Measurements from ENCODE around the gene MRPL32. TPM values are rescaled to one million over a fixed set of nuclear protein-coding genes. Genes with fewer than 3 reads are reported as not detected.

The MRPL32 gene
- total RNA-seq, 1 donor from 2014 or later = 60.6 TPM

DNA sequence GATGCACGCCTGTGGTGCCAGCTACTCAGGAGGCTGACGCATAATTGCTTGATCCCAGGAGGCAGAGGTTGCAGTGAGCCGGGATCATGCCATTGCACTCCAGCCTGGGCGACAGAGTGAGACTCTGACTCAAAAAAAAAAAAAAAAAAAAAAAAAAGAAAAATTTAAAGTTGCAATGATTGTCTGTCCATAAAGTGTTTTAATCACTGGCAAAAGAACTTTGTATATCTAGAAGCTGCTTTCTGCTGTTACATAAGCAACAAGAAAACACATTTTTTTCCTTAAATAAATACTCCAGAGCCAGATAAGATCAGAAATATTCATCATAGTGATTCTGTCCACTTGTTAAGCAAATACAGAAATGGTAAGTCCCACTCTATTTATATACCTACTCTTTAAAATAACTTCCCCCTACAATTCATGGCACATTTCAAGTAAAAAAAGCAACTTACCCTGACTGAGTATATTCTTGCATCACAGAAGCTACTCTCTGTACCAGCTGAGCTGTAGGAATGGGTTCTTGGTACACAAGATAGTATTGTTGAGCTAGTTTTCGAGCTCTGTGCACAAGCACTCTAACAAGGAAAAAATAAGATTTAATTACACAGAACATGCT is 7.8 kb upstream of the MRPL32 start:
- ATAC-seq (ENCODE audit: poor library complexity) (no peak), DNase-seq (no peak)
- intact Hi-C loops (cut with DNase I) = no loop called here

- ATAC-seq (ENCODE audit: poor library complexity) (no peak), DNase-seq (no peak)
- intact Hi-C loops (cut with DNase I) = no loop called here
These were observed 6.5 kb upstream of the MRPL32 start for GRCh38 chr7:42925630-42926029.

GRCh38 chr7:42926204-42926603 is 6.0 kb upstream of the MRPL32 start:
- ATAC-seq (ENCODE audit: poor library complexity) (no peak), DNase-seq (no peak)
- intact Hi-C loops (cut with DNase I) = no loop called here

- no peak for ATAC-seq (ENCODE audit: poor library complexity)
- intact Hi-C loops (cut with DNase I) = no loop called here
These were observed 3.4 kb upstream of the MRPL32 start for GRCh38 chr7:42928754-42929153.

GRCh38 chr7:42929449-42929848 is 2.7 kb upstream of the MRPL32 start:
- intact Hi-C loops (cut with DNase I) = no loop called here
- no peak for ATAC-seq (ENCODE audit: poor library complexity)
- no peak for DNase-seq

More at GRCh38 chr7:42928754-42929153, 3.4 kb upstream of the MRPL32 start:
- DNase-seq = no peak

DNA sequence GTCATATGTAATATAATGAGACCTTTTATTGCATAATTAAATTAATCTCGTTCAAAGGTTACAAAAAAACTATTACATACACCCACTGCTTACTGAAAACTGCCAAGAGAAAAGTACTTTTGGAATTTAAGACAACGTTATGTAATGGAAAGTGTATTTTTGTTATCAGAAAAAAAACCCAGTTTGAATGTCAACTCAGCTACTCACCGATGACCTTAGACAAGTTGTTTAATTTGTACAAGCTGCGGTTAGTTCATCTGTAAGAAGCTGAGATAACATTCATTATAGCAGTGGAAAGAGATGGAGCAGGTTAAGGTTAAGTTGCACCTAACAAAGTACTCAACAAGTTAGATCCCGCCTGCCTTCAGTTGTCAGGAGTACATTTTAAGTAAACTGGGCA is 1.3 kb upstream of the MRPL32 start:
- DNase-seq (no peak), ATAC-seq (ENCODE audit: poor library complexity) (no peak)
- intact Hi-C loops (cut with DNase I) = no loop called here

DNA sequence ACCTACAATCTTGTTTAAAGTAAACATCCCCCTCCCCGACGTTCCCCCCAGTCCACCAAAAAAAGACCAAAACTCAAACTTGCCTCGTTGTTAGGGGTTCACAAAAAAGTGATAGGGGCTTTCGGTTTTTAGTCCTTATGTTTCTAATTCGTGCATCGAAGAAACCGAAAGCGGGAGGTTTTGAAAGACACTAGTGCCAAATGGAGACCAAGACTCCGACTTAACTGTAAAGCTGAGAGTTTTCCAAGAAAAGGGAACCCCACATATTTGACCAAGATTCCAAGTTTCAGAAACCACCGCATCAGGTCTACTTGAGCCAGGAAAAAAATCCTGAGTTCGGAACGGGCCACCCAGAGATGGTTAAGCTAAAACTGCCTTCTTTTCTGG is 736 bp upstream of the MRPL32 start:
- intact Hi-C loops (cut with DNase I) = no loop called here
- DNase-seq (no peak), ATAC-seq (ENCODE audit: poor library complexity) (no peak)

- intact Hi-C loops (cut with DNase I) = no loop called here
- DNase-seq (no peak), ATAC-seq (ENCODE audit: poor library complexity) (peak; percentile 56)
These were observed 825 bp downstream of the MRPL32 start for GRCh38 chr7:42932811-42933591.

DNA sequence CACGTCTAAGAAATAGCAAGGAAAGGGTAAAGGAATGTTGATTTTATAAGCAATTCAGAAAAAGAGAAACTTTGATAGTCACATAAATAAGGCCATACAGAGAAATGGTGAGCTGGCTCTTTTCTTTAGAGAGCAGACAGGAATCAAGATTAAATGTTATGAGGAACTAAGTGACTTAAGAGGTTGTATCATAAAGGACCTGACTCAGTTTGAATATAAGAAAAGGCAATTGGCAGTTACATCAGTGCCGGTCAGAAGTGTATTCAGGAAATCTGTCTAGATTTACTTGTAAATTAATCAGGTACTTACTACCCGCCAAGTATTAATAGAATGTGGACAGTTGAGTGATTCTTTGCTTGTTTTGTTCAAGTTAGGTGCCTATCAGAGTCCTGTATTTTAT is 2.1 kb downstream of the MRPL32 start:
- no peak for DNase-seq
- intact Hi-C loops (cut with DNase I) = no loop called here
- ATAC-seq (ENCODE audit: poor library complexity) = no peak

GRCh38 chr7:42935861-42936260 is 3.7 kb downstream of the MRPL32 start:
- no peak for DNase-seq
- intact Hi-C loops (cut with DNase I) = no loop called here
- no peak for ATAC-seq (ENCODE audit: poor library complexity)

- DNase-seq = no peak
- intact Hi-C loops (cut with DNase I) = loop anchor here (2.0 to 5.0 kb wide), 2 partner anchors 168 to 321 kb away; no protein-coding TSS in a partner anchor
- no peak for ATAC-seq (ENCODE audit: poor library complexity)
These were observed 7.5 kb downstream of the MRPL32 start for GRCh38 chr7:42939457-42940240.

- peak; percentile 85 for DNase-seq
- intact Hi-C loops (cut with DNase I) = loop anchor here (2.0 to 5.0 kb wide), 2 partner anchors 166 to 320 kb away; no protein-coding TSS in a partner anchor
- ATAC-seq (ENCODE audit: poor library complexity) = peak; percentile 79
These were observed 9.0 kb downstream of the MRPL32 start for GRCh38 chr7:42940985-42941847.

DNA sequence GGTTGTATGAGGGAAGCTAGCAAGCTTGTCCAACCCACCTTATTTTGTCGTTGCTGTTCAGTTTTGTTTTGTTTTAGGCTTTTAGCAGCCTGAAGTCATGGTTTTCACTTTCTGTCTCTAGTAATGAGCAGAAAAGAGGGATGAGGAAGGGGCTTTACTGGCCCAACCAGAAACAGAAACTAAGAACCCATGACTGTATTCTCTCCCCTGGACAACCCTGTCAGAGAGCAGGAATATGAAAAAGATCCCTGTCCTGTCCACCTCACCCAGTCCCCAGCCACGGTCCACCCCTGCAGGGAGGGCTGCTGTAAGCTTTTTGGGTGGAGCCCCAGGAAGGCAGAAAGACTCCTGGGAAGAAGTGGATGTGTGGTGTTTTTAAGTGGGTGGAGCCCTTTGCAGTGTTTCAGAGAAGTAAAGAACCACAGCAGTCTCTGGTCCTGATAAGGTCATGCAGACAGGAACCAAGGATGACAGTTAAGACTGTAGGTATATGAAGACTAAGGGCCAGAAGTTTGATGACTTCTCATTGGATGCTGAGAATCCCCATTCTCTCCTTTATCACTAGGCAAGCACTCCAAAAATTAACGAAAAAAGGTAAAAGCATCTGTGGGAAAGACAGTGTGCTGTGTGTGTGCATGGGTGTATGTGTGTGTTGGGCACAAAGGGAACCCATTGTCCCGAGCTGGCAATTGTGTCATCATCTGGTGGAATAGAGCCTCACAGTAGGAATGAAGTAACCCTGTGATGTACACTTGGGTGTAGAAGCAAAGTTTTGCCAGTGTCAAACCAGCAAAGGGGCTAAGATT is 13.8 kb downstream of the MRPL32 start:
- no peak for ATAC-seq (ENCODE audit: poor library complexity)

DNA sequence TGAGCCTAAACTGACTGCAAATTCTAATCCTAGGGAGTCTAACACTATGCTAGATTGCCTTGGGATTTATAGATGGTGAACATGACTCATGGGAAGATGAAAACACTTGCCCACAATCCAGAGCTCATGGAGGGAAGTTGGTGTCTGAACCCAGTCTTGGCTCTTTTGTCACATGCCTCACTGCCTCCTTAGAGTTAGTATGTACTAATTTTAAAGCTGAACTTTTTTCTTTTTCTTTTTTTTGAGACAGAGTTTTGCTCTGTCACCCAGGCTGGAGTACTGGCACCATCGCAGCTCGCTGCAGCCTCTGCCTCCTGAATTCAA is 14.4 kb downstream of the MRPL32 start:
- no peak for ATAC-seq (ENCODE audit: poor library complexity)
- DNase-seq = no peak
- intact Hi-C loops (cut with DNase I) = no loop called here

More for the DNA sequence above, 13.8 kb downstream of the MRPL32 start:
- DNase-seq = no peak
- intact Hi-C loops (cut with DNase I) = no loop called here

DNA sequence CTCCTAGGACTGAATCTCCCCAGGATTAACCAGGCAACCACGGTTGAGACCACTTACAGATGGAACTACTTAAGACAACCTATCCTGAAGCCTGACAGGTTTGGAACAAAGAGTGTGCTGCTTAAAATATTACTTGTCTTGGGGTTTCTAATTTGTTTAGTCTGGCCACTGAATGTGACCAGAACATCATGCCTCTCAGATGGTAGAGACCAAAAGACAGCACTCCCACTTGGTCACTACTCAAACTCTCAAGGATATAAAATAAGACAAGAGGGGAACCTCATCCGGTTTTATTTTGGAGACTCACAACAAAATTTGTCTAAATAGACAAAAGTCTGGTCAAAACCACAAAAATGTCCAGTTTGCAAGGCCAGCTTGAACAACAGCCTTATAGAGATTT is 15.3 kb downstream of the MRPL32 start:
- intact Hi-C loops (cut with DNase I) = no loop called here
- no peak for ATAC-seq (ENCODE audit: poor library complexity)
- no peak for DNase-seq

DNA sequence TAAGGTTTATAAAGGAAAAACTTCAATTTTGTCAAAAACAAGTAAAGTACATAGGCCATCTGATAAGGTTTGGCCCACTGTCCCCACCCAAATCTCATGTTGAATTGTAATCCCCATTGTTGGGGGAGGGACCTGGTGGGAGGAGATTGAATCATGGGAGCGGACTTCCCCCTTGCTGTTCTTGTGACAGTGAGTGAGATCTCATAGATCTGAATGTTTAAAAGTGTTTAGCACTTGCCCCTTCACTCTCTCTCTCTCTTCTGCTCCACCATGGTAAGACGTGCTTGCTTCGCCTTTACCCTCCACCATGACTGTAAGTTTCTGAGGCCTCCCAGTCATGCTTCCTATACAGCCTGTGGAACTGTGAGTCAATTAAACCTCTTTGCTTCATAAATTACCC is 18.2 kb downstream of the MRPL32 start:
- no peak for DNase-seq
- intact Hi-C loops (cut with DNase I) = no loop called here
- ATAC-seq (ENCODE audit: poor library complexity) = no peak

GRCh38 chr7:42952328-42952727 is 20.2 kb downstream of the MRPL32 start:
- ATAC-seq (ENCODE audit: poor library complexity) (no peak), DNase-seq (no peak)
- intact Hi-C loops (cut with DNase I) = no loop called here

DNA sequence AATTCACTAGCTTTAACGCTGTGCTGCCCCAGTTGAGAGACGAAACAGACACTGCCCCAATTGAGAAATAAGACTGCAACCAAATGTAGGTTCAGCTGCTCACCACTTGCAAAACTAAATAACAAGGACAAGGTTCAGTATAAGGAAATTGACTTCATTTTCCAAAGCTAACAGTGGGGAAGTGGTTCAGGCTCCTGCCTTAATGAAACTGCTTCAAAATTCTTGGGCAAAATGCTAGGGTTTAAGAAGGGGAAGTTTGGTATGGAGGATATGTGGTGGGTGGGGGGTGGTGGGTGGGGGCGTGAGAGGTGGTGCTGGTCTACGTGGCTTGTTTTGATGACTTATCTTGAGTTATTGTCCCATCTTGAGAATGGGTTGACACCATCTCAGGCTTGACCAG is 21.8 kb downstream of the MRPL32 start:
- DNase-seq (no peak), ATAC-seq (ENCODE audit: poor library complexity) (no peak)
- intact Hi-C loops (cut with DNase I) = no loop called here

All from Right ventricle myocardium superior (tissue), 1 donor.